Neuronal stem cell (in vitro differentiated cells): Measurements from ENCODE around the gene GPRASP2.
"Not testable (repeated sequence)": the region's sequence is repeated elsewhere in the genome, so short reads cannot be mapped to it uniquely, and the experiment has no call there.

Experiments
- DNase-seq: peaks from one replicate; pipeline ENCODE4 v3.0.0-alpha.2; 2013; ENCODE audit warnings: low spot score
- H2AFZ ChIP-seq: one replicate; pipeline ENCODE4 v1.6.1; 2013; ENCODE audit warnings: mild to moderate bottlenecking, low read length, inconsistent platforms
- H2AK5ac ChIP-seq: 2 replicates; pipeline ENCODE4 v1.6.1; 2013; ENCODE audit warnings: low read depth, mild to moderate bottlenecking, inconsistent platforms, low read length, moderate library complexity, mixed read lengths
- H2BK120ac ChIP-seq: 2 replicates; pipeline ENCODE4 v1.6.1; 2013; ENCODE audit warnings: low read depth, mild to moderate bottlenecking, inconsistent platforms, low read length, moderate library complexity, mixed read lengths
- H2BK12ac ChIP-seq: one replicate; pipeline ENCODE4 v1.6.1; 2013; ENCODE audit warnings: low read length, inconsistent platforms
- H2BK15ac ChIP-seq: 2 replicates; pipeline ENCODE4 v1.6.1; 2013; ENCODE audit warnings: mild to moderate bottlenecking, low read length, inconsistent platforms, mixed read lengths
- H2BK5ac ChIP-seq: one replicate; pipeline ENCODE4 v1.6.1; 2013; ENCODE audit warnings: inconsistent platforms, mild to moderate bottlenecking, low read length, moderate library complexity
- H3K14ac ChIP-seq: one replicate; pipeline ENCODE4 v1.6.1; 2013; ENCODE audit warnings: low read length, inconsistent platforms
- H3K18ac ChIP-seq: 2 replicates; pipeline ENCODE4 v1.6.1; 2013; ENCODE audit warnings: low read length, inconsistent platforms
- H3K23ac ChIP-seq: 2 replicates; pipeline ENCODE4 v1.6.1; 2013; ENCODE audit warnings: low read depth, mild to moderate bottlenecking, mixed read lengths, low read length, inconsistent platforms; ENCODE audit not compliant: poor library complexity
- H3K27ac ChIP-seq: replicated peaks from 3 replicates; pipeline ENCODE4 v1.5.1; 2013; ENCODE audit warnings: low read length, inconsistent platforms
- H3K27me3 ChIP-seq, 3 experiments: 2 replicates each; pipeline ENCODE4 v1.6.1; 2013; ENCODE audit warnings: low read length in 3 of 3, mild to moderate bottlenecking in 2 of 3, inconsistent platforms in 1 of 3, low read depth in 1 of 3, mixed read lengths in 1 of 3, moderate library complexity in 1 of 3; ENCODE audit not compliant: control insufficient read depth in 3 of 3, insufficient read depth in 3 of 3
- H3K36me3 ChIP-seq, 2 donors: replicated peaks in 1 of 2; 2 replicates each; pipeline ENCODE4 v1.6.1; 2013; ENCODE audit warnings: low read length in 2 of 2; ENCODE audit not compliant: control insufficient read depth in 2 of 2, insufficient read depth in 2 of 2
- H3K4ac ChIP-seq: 2 replicates; pipeline ENCODE4 v1.6.1; 2013; ENCODE audit warnings: inconsistent platforms, mild to moderate bottlenecking, low read length, moderate library complexity
- H3K4me1 ChIP-seq, 2 donors: 1 replicate in 1 of 2; 2 replicates in 1 of 2; pipeline ENCODE4 v1.6.1; 2013; ENCODE audit warnings: low read length in 2 of 2, low read depth in 1 of 2; ENCODE audit not compliant: control insufficient read depth in 2 of 2, insufficient read depth in 1 of 2
- H3K4me2 ChIP-seq: one replicate; pipeline ENCODE4 v1.6.1; 2013; ENCODE audit warnings: mild to moderate bottlenecking, low read length, inconsistent platforms; ENCODE audit not compliant: insufficient read depth, poor library complexity, severe bottlenecking
- H3K4me3 ChIP-seq, 2 donors: 2 replicates each; pipeline ENCODE4 v1.5.1; 2013; ENCODE audit warnings: low read length in 2 of 2, mild to moderate bottlenecking in 2 of 2, inconsistent platforms in 1 of 2, moderate library complexity in 1 of 2
- H3K79me1 ChIP-seq: one replicate; pipeline ENCODE4 v1.6.1; 2013; ENCODE audit warnings: low read depth, mild to moderate bottlenecking, inconsistent platforms, low read length, moderate library complexity
- H3K9ac ChIP-seq: one replicate; pipeline ENCODE4 v1.6.1; 2013; ENCODE audit warnings: mild to moderate bottlenecking, low read depth, low read length, inconsistent platforms; ENCODE audit not compliant: poor library complexity
- H3K9me3 ChIP-seq, 2 donors: replicated peaks in 1 of 2; 2 replicates each; pipeline versions ENCODE3 to v1.6.1; 2013; ENCODE audit warnings: low read length in 2 of 2, mild to moderate bottlenecking in 2 of 2, inconsistent platforms in 1 of 2, low read depth in 1 of 2, mixed read lengths in 1 of 2, moderate library complexity in 1 of 2; ENCODE audit not compliant: control insufficient read depth in 2 of 2, insufficient read depth in 1 of 2
- H4K8ac ChIP-seq: one replicate; pipeline ENCODE4 v1.6.1; 2013; ENCODE audit warnings: low read depth, mild to moderate bottlenecking, inconsistent platforms, low read length, moderate library complexity
- H4K91ac ChIP-seq: one replicate; pipeline ENCODE4 v1.6.1; 2013; ENCODE audit warnings: low read length, low read depth, mild to moderate bottlenecking, inconsistent platforms; ENCODE audit not compliant: poor library complexity
- WGBS, 2 donors: extraction: QIAGEN DNeasy Blood & Tissue Kit; methylation state at CpG; one replicate each; pipeline ENCODE4 v1.1.7; 2013; ENCODE audit warnings: missing lambda C conversion rate in 2 of 2, mixed read lengths in 1 of 2; ENCODE audit not compliant: insufficient read length in 2 of 2, insufficient replicate concordance in 1 of 2; ENCODE audit errors: extremely low coverage in 2 of 2; 5-methylcytosine and 5-hydroxymethylcytosine counted together

Gene GPRASP2

GRCh38 chrX:102721169-102721506 lies 8.9 kb downstream of the GPRASP2 start:
- not testable (repeated sequence) for H4K91ac ChIP-seq, H4K8ac ChIP-seq, DNase-seq, H2AK5ac ChIP-seq, H3K4ac ChIP-seq, H2BK12ac ChIP-seq, H2BK120ac ChIP-seq, H3K4me1 ChIP-seq, H2BK5ac ChIP-seq, H2BK15ac ChIP-seq, H3K36me3 ChIP-seq, H3K18ac ChIP-seq, H3K79me1 ChIP-seq, H3K27me3 ChIP-seq, H3K23ac ChIP-seq, H3K27ac ChIP-seq, H2AFZ ChIP-seq, H3K9me3 ChIP-seq, H3K14ac ChIP-seq
- peak overlapping the region; percentile 52 for H3K4me2 ChIP-seq
- peak overlapping the region; percentile 60 for H3K9ac ChIP-seq
- H3K4me3 ChIP-seq: peak overlapping the region in 1 of 2 donors; percentile 83
- no CpG with 5 or more reads among the region's 7 CpGs for WGBS, 2 donors

GRCh38 chrX:102723456-102723855 lies 11.2 kb downstream of the GPRASP2 start:
- peaks cover 0 to 3% of the 10 kb centered on the region in 2 donors for H3K4me1 ChIP-seq
- no peak overlapping the region for H3K4me3 ChIP-seq
- H4K91ac ChIP-seq: no peak overlapping the region
- H2BK15ac ChIP-seq: no peak overlapping the region
- no peak overlapping the region for H2BK120ac ChIP-seq
- no peaks in the 10 kb centered on the region for H3K36me3 ChIP-seq
- H2AK5ac ChIP-seq: no peak overlapping the region
- H2BK5ac ChIP-seq: no peak overlapping the region
- H3K79me1 ChIP-seq: peaks cover 1% of the 10 kb centered on the region
- no peak overlapping the region for H3K18ac ChIP-seq
- H4K8ac ChIP-seq: no peak overlapping the region
- DNase-seq: no peak
- H3K23ac ChIP-seq: no peak overlapping the region
- H3K27ac ChIP-seq: no peak overlapping the region
- H3K9me3 ChIP-seq: no peaks in the 10 kb centered on the region
- H2AFZ ChIP-seq: no peak overlapping the region
- no CpG with 5 or more reads among the region's 1 CpG for WGBS, 2 donors
- no peak overlapping the region for H3K9ac ChIP-seq
- no peaks in the 10 kb centered on the region for H3K27me3 ChIP-seq
- H3K14ac ChIP-seq: no peak overlapping the region
- no peak overlapping the region for H3K4ac ChIP-seq
- no peak overlapping the region for H2BK12ac ChIP-seq
- no peak overlapping the region for H3K4me2 ChIP-seq

GRCh38 chrX:102727761-102728160 lies 15.5 kb downstream of the GPRASP2 start:
- no peaks in the 10 kb centered on the region for H3K4me1 ChIP-seq
- no peaks in the 10 kb centered on the region for H3K27me3 ChIP-seq
- H2BK120ac ChIP-seq: no peak overlapping the region
- no peak overlapping the region for H2BK5ac ChIP-seq
- no peak overlapping the region for H4K91ac ChIP-seq
- no peak overlapping the region for H3K14ac ChIP-seq
- no peak overlapping the region for H3K27ac ChIP-seq
- H2BK15ac ChIP-seq: no peak overlapping the region
- no peaks in the 10 kb centered on the region for H3K79me1 ChIP-seq
- no peak for DNase-seq
- H2AFZ ChIP-seq: no peak overlapping the region
- H3K18ac ChIP-seq: no peak overlapping the region
- H3K4ac ChIP-seq: no peak overlapping the region
- H3K4me2 ChIP-seq: no peak overlapping the region
- H3K9me3 ChIP-seq: no peaks in the 10 kb centered on the region
- no peak overlapping the region for H2BK12ac ChIP-seq
- no CpG with 5 or more reads among the region's 1 CpG for WGBS, 2 donors
- no peak overlapping the region for H3K9ac ChIP-seq
- H3K36me3 ChIP-seq: no peaks in the 10 kb centered on the region
- no peak overlapping the region for H4K8ac ChIP-seq
- no peak overlapping the region for H3K23ac ChIP-seq
- H3K4me3 ChIP-seq: no peak overlapping the region
- no peak overlapping the region for H2AK5ac ChIP-seq

- WGBS, 2 donors: no CpG with 5 or more reads among the region's 1 CpG
- no peak overlapping the region for H2AK5ac ChIP-seq
- H3K4me2 ChIP-seq: no peak overlapping the region
- H3K18ac ChIP-seq: no peak overlapping the region
- no peak overlapping the region for H4K91ac ChIP-seq
- H3K27me3 ChIP-seq: no peaks in the 10 kb centered on the region
- DNase-seq: no peak
- no peak overlapping the region for H3K4ac ChIP-seq
- no peak overlapping the region for H2BK12ac ChIP-seq
- no peak overlapping the region for H2BK15ac ChIP-seq
- H3K4me1 ChIP-seq: no peaks in the 10 kb centered on the region
- no peaks in the 10 kb centered on the region for H3K9me3 ChIP-seq
- H3K23ac ChIP-seq: no peak overlapping the region
- H3K9ac ChIP-seq: no peak overlapping the region
- H3K79me1 ChIP-seq: no peaks in the 10 kb centered on the region
- H4K8ac ChIP-seq: no peak overlapping the region
- H3K36me3 ChIP-seq: no peaks in the 10 kb centered on the region
- H2AFZ ChIP-seq: no peak overlapping the region
- H2BK5ac ChIP-seq: no peak overlapping the region
- no peak overlapping the region for H3K27ac ChIP-seq
- H3K4me3 ChIP-seq: no peak overlapping the region
- no peak overlapping the region for H2BK120ac ChIP-seq
- no peak overlapping the region for H3K14ac ChIP-seq
These were observed 16.4 kb downstream of the GPRASP2 start for GRCh38 chrX:102728646-102729045.
